IPS DF 6.9 (cell line): ENCODE results near the gene BICDL2.

Experiments used
- DNase-seq: peaks from one replicate; pipeline ENCODE4 v3.0.0-alpha.2; 2013; ENCODE audit warnings: low read depth, low spot score
- H3K27ac ChIP-seq: one replicate; pipeline ENCODE4 v1.5.1; 2013; ENCODE audit warnings: low read length, control low read depth
- H3K27me3 ChIP-seq: 2 replicates; pipeline ENCODE4 v1.6.1; 2013; ENCODE audit warnings: mild to moderate bottlenecking, low read length; ENCODE audit not compliant: control insufficient read depth, insufficient read depth
- H3K36me3 ChIP-seq: 2 replicates; pipeline ENCODE4 v1.6.1; 2013; ENCODE audit warnings: low read length; ENCODE audit not compliant: control insufficient read depth, insufficient read depth
- H3K4me1 ChIP-seq: 2 replicates; pipeline ENCODE4 v1.6.1; 2013; ENCODE audit warnings: low read length; ENCODE audit not compliant: control insufficient read depth, insufficient read depth
- H3K4me3 ChIP-seq: 2 replicates; pipeline ENCODE4 v1.5.1; 2013; ENCODE audit warnings: mild to moderate bottlenecking, low read length
- H3K9me3 ChIP-seq: 2 replicates; pipeline ENCODE4 v1.6.1; 2013; ENCODE audit warnings: low read length, inconsistent platforms; ENCODE audit not compliant: control insufficient read depth, insufficient read depth
- WGBS: extraction: QIAGEN DNeasy Blood & Tissue Kit; methylation state at CpG from one replicate; pipeline ENCODE4 v1.1.7; 2013; ENCODE audit warnings: mixed read lengths, missing lambda C conversion rate; ENCODE audit not compliant: insufficient read length, insufficient coverage; 5-methylcytosine and 5-hydroxymethylcytosine counted together

BICDL2 gene

DNA sequence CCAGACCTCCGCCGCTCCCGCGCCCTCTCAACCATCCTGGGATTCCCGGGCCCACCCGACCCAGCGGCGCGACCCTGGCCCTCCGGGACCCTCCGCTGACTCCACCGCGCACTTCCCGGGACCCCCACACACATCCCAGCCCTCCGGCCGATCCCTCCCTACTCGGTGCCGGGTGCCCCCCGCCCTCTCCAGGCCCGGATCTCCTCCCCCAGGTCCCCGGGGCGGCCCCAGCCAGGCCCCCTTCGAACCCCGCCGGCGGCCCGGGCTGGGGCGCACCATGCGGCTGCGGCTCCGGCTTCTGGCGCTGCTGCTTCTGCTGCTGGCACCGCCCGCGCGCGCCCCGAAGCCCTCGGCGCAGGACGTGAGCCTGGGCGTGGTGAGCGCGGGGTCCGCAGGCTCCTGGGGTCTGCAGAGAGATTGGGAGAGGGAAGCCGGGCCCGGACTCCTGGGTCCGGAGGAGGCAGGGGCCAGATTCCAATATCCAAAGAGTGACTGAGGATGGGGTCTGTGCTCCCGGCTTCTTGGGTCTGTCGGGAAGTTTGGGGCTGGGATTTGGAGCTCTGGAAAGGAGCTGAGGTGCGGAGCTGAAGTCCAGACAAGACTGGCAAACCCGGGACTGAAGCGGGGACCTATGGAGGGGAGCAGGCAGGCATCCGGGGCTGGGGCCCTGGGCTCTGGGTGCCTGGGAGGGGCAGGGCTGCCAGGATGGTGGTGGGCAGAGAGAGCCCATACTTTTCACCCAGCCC lies 10.1 kb upstream of the BICDL2 start:
- Histone ChIP-seq H3K27ac (no peak overlapping the region), H3K36me3 (0 out of 2 replicates have a peak, but pooled peaks cover 3% of the 10 kb centered on the region), H3K9me3 (no peaks in the 10 kb centered on the region), H3K4me1 (peaks cover 1% of the 10 kb centered on the region; the same call in 1 of the 2 replicates), H3K27me3 (no peaks in the 10 kb centered on the region), H3K4me3 (peak overlapping the region; percentile 60)
- WGBS = no CpG with 5 or more reads among the region's 54 CpGs
- no peak for DNase-seq

DNA sequence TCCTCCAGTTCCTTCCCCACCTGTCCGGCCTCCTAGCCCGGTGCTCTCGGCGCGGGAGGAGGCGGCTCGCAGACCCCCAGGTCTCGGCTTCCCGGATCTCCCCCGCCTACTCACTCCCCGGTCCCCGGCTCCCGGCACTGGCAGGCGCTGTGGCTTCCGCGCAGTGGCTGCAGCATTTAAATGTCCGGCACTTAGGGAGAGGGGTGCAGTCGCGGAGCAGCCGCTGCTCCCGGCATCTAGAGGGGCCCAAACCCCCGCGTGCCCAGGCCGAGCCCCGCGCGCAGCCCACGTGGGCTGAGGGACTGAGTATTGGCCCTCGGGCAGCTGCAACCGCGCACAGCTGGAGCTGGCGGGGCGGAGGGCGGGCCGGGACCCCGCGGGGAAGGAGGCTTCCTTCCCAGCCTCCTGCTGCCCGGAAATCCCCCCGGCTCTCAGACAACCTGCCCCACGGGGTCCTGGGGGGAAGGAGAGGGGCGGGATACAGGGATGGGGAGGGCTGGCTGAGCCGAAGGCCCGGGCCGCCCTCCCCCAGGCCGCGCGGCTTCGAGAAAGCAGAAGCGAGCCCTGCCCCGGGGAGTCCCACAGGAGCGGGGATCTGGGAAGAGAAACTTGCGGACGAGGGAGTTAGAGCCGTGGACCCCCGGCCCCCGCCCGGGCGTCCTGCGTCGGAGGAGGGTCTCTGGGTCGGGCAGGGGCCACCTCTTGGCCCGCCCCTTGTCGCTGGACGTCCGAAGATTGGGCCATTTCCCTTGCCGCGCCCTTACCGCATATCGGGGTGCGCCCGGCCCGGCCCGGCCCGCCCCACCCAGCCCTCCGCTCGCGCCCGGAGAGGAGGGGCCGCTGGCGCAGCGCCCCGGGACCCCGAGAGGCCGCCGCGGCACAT lies 9.3 kb upstream of the BICDL2 start, which contains the start of gene MMP25:
Gene MMP25, plus strand, starts transcription at position 804 of the 883 bp plus-strand sequence. CDS start 357 bp downstream, outside the sequence.
- peak within 1 kb of the TSS; percentile 60 for H3K4me3 ChIP-seq
- 0 out of 2 replicates have a peak, but pooled peaks cover 3% of the 10 kb centered on the region for H3K36me3 ChIP-seq
- peaks cover 1% of the 10 kb centered on the region; the same call in 1 of the 2 replicates for H3K4me1 ChIP-seq
- DNase-seq = no peak
- H3K9me3 ChIP-seq = no peaks in the 10 kb centered on the region
- H3K27me3 ChIP-seq = no peaks in the 10 kb centered on the region
- WGBS = no CpG with 5 or more reads among the region's 86 CpGs
- H3K27ac ChIP-seq = no peak within 1 kb of the TSS

DNA sequence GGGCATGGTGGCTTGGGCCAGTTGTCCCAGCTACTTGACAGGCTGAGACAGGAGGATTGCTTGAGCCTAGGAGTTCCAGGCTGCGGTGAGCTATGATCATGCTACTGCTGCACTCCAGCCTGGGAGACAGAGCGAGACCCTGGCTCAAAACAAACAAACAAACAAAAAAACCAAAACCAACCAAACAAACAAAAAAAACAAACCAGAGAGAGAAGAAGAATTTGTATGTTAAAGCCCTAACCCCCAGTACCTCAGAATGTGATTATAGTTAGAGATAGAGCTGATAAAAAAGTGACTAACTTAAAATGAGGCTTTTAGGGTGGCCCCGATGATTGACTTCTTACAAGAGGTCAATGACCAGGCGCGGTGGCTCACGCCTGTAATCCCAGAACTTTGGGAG lies 8.0 kb upstream of the BICDL2 start:
- Histone ChIP-seq H3K36me3 (no peaks in the 10 kb centered on the region), H3K9me3 (no peaks in the 10 kb centered on the region), H3K4me3 (no peak overlapping the region), H3K27ac (no peak overlapping the region), H3K4me1 (peaks cover 1% of the 10 kb centered on the region; the same call in 1 of the 2 replicates), H3K27me3 (no peaks in the 10 kb centered on the region)
- no peak for DNase-seq
- no CpG with 5 or more reads among the region's 6 CpGs for WGBS

DNA sequence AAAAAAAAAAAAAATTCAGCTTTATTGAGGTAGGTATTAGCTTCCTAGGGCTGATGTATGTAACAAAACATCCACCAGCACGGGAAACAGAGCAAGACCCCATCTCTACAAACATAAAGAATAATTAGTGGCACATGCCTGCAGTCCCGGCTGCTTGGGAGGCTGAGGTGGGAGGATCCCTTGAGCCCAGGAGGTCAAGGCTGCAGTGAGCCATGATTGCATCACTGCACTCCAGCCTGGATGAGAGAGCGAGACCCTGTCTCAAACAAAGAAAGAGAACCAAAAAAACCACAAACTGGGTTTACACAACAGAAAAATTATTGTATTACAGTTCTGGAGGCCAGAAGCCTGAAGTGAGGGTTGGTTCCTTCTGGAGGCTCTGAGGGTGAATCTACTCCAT lies 5.6 kb upstream of the BICDL2 start:
- no peak for DNase-seq
- no peaks in the 10 kb centered on the region for H3K27me3 ChIP-seq
- WGBS = no CpG with 5 or more reads among the region's 3 CpGs

DNA sequence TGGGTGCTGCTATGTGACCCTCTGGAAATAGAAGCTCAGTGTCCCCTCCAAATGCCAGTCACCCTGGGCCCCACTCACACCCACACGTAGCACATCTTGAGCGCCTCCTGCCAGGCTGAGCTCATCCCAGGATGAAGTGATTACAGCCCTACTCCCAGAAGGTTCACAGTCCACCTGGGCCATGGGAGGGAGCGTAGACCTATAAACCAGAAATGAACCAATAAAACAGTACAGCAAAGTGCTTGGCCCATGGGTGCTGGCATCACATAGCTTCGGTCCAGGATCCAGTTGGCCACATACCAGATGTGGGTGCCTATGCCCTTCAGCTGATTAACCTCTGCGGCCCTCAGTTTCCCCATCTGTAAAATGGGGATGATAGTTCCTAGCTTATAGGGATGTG lies 2.2 kb upstream of the BICDL2 start:
- no CpG with 5 or more reads among the region's 5 CpGs for WGBS
- Histone ChIP-seq H3K27ac (no peak overlapping the region), H3K27me3 (no peaks in the 10 kb centered on the region), H3K9me3 (no peaks in the 10 kb centered on the region), H3K36me3 (no peaks in the 10 kb centered on the region), H3K4me1 (peaks cover 2% of the 10 kb centered on the region; the same call in 1 of the 2 replicates), H3K4me3 (no peak overlapping the region)
- DNase-seq = no peak

More for the DNA sequence above, 5.6 kb upstream of the BICDL2 start:
- no peak overlapping the region for H3K27ac ChIP-seq
- H3K4me3 ChIP-seq = no peak overlapping the region
- peaks cover 4% of the 10 kb centered on the region for H3K4me1 ChIP-seq
- no peaks in the 10 kb centered on the region for H3K36me3 ChIP-seq
- H3K9me3 ChIP-seq = no peaks in the 10 kb centered on the region

DNA sequence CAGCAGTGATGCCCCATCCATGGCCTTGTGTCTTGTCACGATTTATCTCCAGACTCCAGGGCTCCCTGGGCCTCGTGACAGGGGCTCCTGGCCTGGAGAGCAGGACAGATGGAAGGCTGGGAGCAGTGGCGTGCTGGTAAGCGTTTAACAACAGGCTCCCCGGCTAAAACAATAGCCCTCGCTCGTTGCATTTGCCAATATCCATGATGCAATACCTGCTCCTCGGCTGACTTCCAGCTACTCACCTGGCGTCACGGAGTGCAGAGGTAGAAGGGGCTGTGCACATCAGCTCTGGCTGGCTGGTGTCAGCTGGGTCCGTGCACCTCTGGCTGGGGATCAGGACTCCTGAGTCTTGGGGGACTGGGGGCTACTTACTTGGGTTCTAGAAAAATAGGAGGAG lies 1.5 kb upstream of the BICDL2 start:
- Histone ChIP-seq H3K4me1 (peaks cover 2% of the 10 kb centered on the region; the same call in 1 of the 2 replicates), H3K27me3 (no peaks in the 10 kb centered on the region), H3K27ac (no peak overlapping the region), H3K36me3 (no peaks in the 10 kb centered on the region), H3K9me3 (no peaks in the 10 kb centered on the region), H3K4me3 (no peak overlapping the region)
- WGBS = no CpG with 5 or more reads among the region's 11 CpGs
- DNase-seq = no peak

DNA sequence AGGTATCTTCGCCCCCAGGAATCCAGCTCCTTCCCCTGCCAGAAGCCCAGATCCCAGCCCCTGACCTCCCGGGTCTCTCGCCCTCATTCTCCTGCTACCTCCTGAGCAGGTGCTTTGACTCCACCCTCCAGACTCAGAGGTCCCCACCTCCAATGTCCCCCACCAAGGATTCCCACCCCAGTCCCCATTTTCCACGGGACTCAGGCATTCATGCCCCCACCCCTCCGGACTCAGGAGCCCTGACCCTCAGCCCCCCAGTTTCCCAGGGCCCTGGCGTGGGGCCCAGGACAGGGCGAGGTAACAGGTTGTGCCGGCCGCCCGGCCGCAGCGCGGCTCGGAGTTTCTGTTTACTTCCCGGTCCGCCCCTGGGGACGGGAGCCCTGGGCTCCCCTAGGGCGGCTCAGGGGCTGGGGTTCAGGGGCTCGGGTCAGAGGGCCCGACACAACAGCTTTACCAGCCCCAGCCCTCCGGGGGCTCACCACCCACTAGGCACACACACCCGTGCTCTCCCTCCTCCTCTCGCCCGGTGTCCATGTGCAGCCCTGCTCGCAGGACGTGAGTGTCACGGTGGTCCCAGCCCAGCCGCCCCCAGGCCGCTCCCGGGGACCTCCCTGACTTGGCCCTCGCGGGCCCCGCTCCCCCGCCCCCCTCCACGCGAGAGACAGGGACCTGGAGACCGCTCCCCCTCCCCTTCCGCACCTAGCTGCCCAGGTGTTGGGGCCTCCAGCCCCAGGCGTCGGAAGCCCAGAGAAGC lies 595 bp downstream of the BICDL2 start:
- H3K4me1 ChIP-seq = peaks cover 4% of the 10 kb centered on the region
- no CpG with 5 or more reads among the region's 40 CpGs for WGBS
- H3K4me3 ChIP-seq = peak overlapping the region; percentile 60; the same call in 1 of the 2 replicates
- H3K9me3 ChIP-seq = no peaks in the 10 kb centered on the region
- no peak for DNase-seq
- no peak overlapping the region for H3K27ac ChIP-seq
- H3K36me3 ChIP-seq = no peaks in the 10 kb centered on the region
- no peaks in the 10 kb centered on the region for H3K27me3 ChIP-seq

DNA sequence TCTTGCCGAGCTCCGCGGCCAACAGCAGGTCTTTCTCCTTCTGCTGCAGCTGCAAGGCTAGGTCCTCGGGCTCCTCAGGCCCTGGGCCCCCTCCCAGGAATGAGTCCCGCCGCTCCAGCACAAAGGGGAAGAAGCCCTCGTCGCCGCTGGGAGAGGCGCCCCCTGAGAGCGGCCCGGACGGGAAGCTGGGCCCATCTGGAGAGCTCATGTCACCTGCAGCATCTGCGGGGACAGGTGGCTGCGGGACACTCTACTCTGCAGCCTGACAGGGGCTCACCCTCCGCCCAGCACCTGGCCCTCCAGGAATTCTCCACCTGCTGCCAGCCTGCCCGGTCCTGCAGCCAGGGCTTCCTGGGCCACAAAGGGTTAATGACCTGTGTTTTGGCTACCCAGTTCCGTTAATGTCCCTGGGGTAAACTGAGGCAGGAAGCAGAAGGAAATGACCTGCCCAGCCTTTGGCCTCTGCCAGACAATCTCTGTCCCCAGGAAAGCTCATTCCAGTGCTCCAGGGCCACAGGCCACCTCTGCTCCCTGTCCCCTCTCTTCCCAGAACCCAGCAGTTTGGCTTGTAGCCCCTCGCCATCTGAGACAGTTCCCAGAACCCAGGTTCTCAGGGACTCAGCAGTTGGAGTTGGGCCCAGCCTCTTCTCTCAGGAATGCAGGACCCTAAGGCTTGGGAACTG lies 1.3 kb downstream of the BICDL2 start:
- no CpG with 5 or more reads among the region's 19 CpGs for WGBS

DNA sequence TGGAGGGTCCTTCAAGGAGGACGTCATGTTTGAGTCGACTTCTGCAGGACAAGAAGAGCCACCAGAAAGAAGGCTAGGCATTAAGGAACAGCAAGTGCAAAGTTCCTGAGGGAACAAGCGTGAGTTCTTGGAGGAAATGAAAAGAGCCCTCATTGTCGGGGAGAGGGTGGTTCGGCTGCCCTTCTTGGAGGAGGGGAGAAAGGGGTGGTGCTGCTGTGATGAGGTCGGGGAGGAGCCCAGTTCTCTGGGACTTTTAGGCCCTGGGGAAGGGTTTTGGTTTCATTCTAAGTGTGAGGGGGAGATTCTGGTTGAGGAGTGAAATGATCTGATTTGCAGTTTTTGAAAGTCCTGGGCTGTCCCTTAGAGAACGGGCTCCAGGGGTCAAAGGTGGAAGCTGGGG lies 4.1 kb downstream of the BICDL2 start:
- H3K27ac ChIP-seq = no peak overlapping the region
- WGBS = no CpG with 5 or more reads among the region's 7 CpGs
- peaks cover 5% of the 10 kb centered on the region for H3K4me1 ChIP-seq
- H3K36me3 ChIP-seq = no peaks in the 10 kb centered on the region
- no peaks in the 10 kb centered on the region for H3K27me3 ChIP-seq
- no peak for DNase-seq
- H3K4me3 ChIP-seq = no peak overlapping the region
- H3K9me3 ChIP-seq = no peaks in the 10 kb centered on the region

More for the DNA sequence above, 1.3 kb downstream of the BICDL2 start:
- Histone ChIP-seq H3K36me3 (no peaks in the 10 kb centered on the region), H3K4me3 (peak overlapping the region; percentile 60; the same call in 1 of the 2 replicates), H3K27me3 (no peaks in the 10 kb centered on the region), H3K27ac (no peak overlapping the region), H3K9me3 (no peaks in the 10 kb centered on the region), H3K4me1 (peaks cover 4% of the 10 kb centered on the region)
- DNase-seq = no peak
